ENCODE results near the gene TSPAN18. TPM values are rescaled to one million over a fixed set of nuclear protein-coding genes. Genes with fewer than 3 reads are reported as not detected.

TSPAN18 gene
- total and polyA plus RNA-seq, 11 donors = 40.0 to 151 (median 74.9) TPM

- intact Hi-C loops (cut with DNase I) = loop anchor here (1.0 to 10.0 kb wide), 10 partner anchors 62 to 398 kb away; no protein-coding TSS in a partner anchor
These were observed 210.3 kb downstream of the TSPAN18 start for GRCh38 chr11:44936951-44937543.

GRCh38 chr11:44938066-44938691 is 211.4 kb downstream of the TSPAN18 start:
- intact Hi-C loops (cut with DNase I) = loop anchor here in 9 of 10 donors (5.0 to 10.0 kb wide), 6 partner anchors 63 to 397 kb away; no protein-coding TSS in a partner anchor
- peaks cover 0 to 21% (median 4%) of the 10 kb centered on the region in 9 donors for H3K36me3 ChIP-seq
- 79 to 85% (median 81%) methylated on average over 15 to 19 of the region's 19 CpGs for WGBS, 4 donors
- no peak for ATAC-seq
- TF ChIP-seq POLR2A (IDR thresholded peaks at IDR 0.05) (no peak), CTCF (IDR thresholded peaks at IDR 0.05) (no peak)
- no peak overlapping the region for H3K4me3 ChIP-seq
- peaks cover 3 to 61% (median 40%) of the 10 kb centered on the region in 12 donors for H3K4me1 ChIP-seq
- DNase-seq = no peak
- no peaks in the 10 kb centered on the region for H3K9me3 ChIP-seq
- H3K27ac ChIP-seq = peak overlapping the region in 1 of 12 donors; percentile 38
- no peaks in the 10 kb centered on the region for H3K27me3 ChIP-seq

More at GRCh38 chr11:44936951-44937543, 210.3 kb downstream of the TSPAN18 start:
- ATAC-seq (no peak), DNase-seq (no peak)
- Histone ChIP-seq H3K4me3 (no peak overlapping the region), H3K9me3 (no peaks in the 10 kb centered on the region), H3K27me3 (no peaks in the 10 kb centered on the region), H3K27ac (no peak overlapping the region), H3K36me3 (peaks cover 0 to 21% (median 4%) of the 10 kb centered on the region in 9 donors), H3K4me1 (peaks cover 3 to 51% (median 33%) of the 10 kb centered on the region in 12 donors)
- 78 to 85% (median 82%) methylated on average over 10 to 12 of the region's 12 CpGs for WGBS, 4 donors
- TF ChIP-seq CTCF (IDR thresholded peaks at IDR 0.05) (no peak), POLR2A (IDR thresholded peaks at IDR 0.05) (no peak)

GRCh38 chr11:44939673-44940395 is 213.1 kb downstream of the TSPAN18 start:
- Histone ChIP-seq H3K36me3 (peaks cover 0 to 15% (median 0%) of the 10 kb centered on the region in 9 donors), H3K4me1 (peaks cover 3 to 74% (median 47%) of the 10 kb centered on the region in 12 donors), H3K27ac (peak overlapping the region; percentile 7 to 73 (median 57)), H3K27me3 (no peaks in the 10 kb centered on the region), H3K9me3 (no peaks in the 10 kb centered on the region), H3K4me3 (peak overlapping the region in 1 of 12 donors; percentile 19)
- intact Hi-C loops (cut with DNase I) = loop anchor here (5.0 to 10.0 kb wide), 6 partner anchors 65 to 395 kb away; no protein-coding TSS in a partner anchor
- ATAC-seq (peak in 3 of 4 donors; percentile 2 to 70 (median 55)), DNase-seq (peak in 3 of 5 donors; percentile 55 to 68 (median 62))
- WGBS, 4 donors = 49 to 60% (median 55%) methylated on average over 22 of the region's 22 CpGs
- TF ChIP-seq CTCF (IDR thresholded peaks at IDR 0.05) (peak in 11 of 12 donors; percentile 20 to 64 (median 39)), POLR2A (IDR thresholded peaks at IDR 0.05) (no peak)
